NCI-H1105 treated with DMSO at 0.1 percent for 48 hours (cell line): Measurements from ENCODE around the gene ZHX3.

Source experiments
- DNase-seq: peaks from one replicate; lab custom pipeline; 2025; lab: John Stamatoyannopoulos, UW

The ZHX3 gene

DNA sequence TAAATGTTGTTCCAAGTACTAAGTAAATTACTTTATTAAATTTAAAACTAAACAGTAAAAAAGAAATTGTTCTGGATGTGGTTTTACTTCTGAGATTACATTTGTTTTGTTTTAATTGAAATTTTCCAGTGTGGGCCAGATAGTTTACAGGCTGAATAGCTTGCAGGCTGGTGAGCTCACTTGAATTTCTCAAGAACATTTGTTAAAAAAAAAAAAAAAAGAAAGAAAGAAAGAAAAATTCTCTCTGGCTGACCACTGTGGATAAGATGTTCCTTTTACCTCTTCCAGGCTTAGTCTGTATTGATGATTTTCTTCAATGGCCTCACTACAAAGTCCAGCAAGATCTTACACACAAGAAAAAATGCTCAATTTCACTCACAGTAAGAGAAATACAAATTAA lies 94.8 kb downstream of the ZHX3 start:
- no peak for DNase-seq

DNA sequence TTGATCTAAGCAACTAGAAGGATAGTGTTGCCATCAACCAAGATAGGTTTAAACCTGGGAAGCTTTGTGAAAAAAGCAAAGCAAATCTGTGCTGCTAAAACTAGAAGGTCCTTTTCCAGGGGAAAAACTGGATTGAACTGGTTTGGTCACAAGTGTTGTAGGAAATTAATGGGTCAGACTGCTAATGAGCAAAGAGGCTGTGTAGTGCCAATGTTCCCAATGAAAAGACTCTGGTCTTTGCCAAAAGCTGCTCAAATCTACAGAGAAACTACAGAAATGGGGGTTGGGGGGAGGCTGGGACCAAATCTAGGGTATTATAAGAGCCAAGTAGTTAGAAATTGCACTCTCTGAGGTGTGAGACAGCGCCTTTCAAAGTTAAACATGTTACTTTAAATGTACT lies 95.2 kb downstream of the ZHX3 start:
- DNase-seq: no peak

DNA sequence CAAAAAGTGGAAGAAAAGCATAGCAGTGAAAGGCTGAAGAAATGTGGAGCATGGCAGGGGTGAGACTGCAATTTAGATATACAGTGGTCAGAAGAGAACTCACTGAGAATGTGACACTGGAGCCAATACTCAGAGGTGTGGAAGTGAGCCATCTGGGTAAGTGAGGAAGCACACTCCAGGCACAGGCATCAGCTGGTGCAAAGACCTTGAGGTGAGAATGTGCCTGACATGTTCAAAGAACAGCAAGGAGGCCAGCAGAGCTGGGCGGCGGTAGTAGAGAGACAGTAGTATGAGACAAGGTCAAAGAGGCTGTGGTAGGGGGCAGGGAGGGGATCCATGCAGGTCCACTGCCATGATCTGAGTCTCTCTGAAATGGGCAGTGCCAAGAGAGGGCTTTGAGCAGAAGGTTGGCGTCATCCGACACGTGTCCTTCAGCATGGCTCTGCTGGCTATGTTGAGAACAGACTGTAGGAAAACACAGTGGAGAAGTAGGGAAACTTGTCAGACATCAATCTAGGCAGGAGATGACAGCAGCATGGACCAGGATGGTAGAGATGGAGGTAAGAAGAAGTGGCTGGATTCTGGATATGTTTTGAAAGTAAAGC lies 95.8 kb downstream of the ZHX3 start:
- no peak for DNase-seq

DNA sequence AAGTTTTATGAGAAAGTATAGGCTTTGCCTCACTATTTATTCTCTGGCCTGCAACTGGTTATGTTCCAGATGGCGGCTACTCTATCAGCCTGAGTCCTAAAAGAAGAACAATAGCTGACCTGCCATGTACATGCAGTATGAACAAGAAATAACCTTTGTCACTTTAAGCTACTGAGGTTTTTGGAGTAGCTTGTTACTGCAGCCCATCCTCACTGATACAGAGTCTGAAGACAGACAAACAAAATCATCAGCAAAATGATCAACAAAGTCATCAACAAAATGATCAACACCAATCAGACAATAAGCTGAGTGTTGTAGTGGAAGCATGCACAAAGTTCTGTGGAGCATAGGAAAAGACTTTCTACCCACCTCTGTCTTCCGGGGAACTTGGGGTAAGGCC lies 97.7 kb downstream of the ZHX3 start:
- no peak for DNase-seq

DNA sequence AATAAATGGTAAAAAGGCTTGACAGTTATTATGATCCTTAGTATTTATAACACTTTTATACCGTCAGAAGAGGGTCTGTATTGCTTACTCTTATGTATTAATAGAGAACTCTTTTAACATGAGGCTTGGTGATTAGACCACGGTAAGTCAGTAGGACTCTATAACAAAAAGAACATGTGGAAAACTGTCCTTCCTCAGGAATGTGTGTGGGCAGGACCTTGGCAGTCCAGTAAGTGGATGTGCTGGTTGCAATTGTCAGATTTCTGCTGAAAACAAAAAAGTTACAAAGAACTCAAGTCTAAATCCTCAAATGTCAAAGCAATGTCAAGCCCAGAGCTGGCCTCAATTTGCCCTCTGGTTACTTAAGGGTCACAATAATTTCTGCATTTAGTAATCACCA lies 99.1 kb downstream of the ZHX3 start:
- no peak for DNase-seq

DNA sequence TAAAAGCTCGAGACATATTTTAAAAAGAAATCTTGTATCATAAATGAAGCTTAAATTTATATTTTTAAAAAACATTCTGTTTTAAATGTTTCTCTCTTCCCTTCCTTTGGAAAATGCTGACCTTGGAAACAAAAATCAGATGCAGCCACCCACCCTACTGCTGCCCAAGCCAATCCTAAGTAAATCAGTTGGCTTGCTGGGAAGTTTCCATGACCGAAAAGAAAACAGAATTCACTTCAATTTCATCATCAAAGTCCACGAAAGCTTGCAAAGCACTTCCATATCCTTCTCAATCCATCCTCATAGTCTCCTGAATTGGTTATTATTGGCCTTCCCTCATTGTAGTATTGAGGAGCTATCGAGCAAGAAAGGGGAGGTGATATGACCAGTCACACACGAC lies 100.1 kb downstream of the ZHX3 start:
- DNase-seq: no peak

DNA sequence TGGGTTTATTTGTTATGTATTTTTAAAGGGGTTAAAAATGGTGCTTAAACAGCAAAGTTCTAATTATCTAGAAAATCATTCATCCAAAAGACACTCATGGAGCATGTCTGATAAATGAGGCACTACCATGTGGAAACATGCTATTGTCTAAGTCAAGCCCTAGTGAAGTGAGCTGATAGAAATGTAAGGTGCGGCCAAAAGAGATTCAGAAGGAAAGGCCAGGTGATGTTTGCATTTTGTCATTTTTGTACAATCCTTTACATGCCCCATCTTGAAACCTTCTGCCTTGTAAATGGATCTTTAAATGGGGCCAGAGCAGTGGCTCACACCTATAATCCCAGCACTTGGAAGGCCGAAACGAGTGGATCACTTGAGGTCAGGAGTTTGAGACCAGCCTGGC lies 102.9 kb downstream of the ZHX3 start:
- no peak for DNase-seq

DNA sequence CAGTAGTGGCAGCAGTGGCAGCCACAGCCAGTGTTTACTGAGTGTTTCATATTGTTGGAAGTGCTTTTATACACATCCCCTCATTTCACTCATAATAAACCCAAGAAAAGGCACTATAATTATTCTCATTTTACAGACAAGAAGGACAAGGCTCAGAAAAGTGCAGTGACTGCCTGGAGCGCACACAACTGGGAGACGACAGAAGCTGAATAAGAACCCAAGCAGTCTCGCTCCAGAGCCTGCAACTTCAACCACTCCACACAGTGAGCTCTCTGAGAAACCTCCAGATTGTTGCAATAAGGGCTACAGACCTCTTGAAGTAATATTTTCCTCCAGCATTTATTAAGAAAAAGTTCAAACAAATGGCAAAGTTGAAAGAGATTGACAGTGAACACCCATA lies 103.3 kb downstream of the ZHX3 start:
- DNase-seq: no peak

DNA sequence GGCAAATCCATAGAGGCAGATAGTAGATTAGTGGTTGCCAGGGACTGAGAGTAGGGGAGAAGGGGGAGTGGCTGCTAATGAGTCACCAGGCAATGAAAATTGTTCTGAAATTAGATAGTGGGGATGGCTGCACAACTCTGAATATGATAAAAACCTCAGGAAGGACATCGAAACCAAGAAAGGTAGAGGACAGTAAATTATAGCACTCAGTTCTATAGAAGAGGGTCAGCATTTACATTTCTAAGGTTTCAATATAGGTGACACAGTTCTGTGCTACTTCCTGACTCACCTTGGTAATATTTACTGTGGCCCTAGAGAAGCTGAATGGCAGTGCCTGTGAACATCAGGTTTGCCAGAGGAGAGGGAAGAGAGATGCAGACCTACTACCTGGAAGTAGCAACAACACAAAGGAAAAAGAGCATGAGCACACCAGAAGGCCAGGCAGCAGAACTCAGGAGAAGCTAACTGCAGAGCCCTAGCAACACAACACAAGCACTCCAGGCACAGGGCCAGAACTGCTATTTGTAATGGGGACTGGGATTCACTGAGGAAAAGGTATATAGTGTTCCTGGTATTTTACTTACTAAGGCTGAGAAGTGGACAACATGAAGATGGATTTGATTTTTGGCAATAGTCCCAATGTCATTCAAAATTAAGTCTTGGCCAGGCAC lies 104.2 kb downstream of the ZHX3 start:
- peak; percentile 57 for DNase-seq

DNA sequence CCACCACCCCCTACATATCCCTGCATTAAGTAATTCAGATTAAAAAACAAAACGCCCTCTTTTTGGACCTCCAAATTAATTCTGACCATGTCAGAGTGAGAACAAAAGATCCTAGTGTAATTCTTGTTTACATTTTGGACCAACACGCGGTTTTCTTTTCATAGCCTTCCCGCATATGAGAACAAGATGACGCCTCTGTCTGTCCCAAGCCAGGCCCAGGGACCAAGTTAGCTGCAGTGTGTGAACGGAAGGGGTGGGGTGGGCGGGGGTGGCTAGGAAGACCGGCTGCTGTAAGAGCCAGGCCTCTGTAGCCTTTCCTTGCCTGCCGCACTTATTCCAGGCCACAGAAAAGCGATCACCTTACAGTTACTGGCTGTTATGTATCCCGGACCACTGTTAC lies 112.2 kb downstream of the ZHX3 start:
- no peak for DNase-seq

DNA sequence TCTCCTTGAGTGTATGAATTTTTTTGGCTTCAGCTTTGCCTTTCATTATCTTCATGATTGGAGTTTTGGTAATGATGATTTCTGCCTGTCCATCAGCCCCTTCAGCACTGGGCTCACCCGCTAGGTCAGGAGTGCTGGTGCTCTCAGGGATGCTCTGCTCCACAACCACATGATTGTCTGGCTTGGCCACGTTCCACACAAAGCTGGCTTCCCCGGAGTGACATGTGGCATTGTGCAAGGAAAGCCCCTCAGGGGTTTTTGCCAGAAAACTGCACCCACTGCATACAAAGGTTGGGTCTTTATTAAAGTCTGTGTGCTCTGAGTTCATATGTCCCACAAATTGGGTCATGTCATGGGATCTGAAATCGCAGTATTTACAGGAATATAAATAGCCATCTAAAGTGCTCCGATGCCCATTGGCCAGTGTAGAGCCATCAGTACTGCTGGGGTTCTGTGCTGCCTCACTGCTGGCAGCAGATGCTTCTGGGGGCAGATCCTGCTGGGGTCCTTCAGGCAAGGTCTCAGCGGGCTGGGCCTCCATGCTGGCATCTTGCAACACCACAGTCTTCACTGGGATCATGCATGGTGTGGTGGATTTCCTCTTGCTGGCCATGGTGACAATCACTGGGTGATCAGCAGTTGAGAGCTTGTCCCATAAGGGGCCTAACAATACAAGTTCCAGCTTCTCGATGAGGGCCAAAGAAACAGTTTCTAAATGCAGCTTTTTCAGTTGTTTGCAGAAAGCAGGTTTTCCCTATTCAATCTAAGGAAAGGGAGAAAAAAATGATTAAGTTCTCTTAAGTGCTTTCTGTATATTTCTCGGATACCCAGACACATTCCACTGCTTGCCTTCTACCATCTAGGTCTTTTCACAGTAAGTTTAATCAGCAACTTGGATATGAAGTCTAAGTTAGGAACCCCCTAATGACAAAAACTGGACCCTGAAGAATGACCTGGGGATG lies 112.9 kb downstream of the ZHX3 start:
- DNase-seq: no peak

DNA sequence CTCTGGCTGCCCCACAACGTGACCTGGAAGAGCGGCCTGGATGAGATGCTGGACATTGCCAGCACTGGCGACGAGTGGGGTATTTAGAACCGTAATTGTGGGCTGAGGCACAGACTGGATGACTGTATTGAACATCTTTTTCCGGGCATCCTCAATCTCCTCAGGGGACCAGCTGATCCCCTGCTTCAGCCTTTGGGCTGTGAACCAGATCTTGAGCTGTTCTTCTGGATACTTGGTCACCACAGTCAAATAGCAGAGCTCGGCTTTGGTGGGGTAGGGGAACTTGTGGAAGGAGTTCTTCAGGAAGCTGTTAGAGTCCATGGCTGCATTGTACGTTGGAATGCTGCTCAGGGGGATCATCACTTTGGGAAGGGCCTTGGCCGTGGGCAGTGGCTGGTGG lies 113.9 kb downstream of the ZHX3 start:
- no peak for DNase-seq

DNA sequence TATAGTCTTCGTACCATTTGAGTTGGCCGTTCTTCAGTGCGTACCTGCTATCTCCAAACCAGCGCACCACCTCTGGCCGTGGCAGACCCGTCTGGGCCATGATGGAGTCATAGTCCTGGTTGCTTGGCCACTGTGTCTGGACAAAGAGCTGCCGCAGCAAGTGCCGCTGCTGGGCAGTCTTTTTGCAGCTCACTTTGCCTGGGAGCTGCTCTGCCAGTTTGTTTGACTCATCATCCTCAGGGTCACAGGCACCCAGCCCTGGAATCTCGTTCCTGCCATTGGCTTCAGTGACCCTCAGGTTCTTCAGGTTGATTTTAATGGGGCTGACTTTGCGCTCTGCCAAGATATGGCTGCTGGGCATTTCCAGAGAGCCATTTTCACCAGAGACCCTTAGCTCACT lies 115.1 kb downstream of the ZHX3 start:
- DNase-seq: no peak

DNA sequence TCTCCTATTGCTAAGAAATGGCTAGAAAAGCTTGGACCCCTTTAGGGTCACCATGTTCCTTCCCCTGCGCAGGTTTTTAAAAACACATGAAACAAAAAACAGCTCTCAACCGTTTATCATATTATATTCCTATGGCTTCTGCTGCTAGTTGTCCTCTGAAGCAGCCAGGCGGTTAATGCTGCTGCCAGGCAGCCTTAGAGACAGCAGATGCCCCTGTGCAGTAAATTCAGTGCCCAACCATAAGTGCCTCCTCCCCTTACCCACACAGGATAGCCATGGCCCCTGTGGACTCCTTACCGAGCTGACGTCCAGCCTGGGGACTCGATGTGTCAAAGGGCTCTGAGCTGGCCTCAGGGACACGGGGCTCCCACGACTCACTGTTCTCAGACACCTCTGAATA lies 115.8 kb downstream of the ZHX3 start:
- no peak for DNase-seq

DNA sequence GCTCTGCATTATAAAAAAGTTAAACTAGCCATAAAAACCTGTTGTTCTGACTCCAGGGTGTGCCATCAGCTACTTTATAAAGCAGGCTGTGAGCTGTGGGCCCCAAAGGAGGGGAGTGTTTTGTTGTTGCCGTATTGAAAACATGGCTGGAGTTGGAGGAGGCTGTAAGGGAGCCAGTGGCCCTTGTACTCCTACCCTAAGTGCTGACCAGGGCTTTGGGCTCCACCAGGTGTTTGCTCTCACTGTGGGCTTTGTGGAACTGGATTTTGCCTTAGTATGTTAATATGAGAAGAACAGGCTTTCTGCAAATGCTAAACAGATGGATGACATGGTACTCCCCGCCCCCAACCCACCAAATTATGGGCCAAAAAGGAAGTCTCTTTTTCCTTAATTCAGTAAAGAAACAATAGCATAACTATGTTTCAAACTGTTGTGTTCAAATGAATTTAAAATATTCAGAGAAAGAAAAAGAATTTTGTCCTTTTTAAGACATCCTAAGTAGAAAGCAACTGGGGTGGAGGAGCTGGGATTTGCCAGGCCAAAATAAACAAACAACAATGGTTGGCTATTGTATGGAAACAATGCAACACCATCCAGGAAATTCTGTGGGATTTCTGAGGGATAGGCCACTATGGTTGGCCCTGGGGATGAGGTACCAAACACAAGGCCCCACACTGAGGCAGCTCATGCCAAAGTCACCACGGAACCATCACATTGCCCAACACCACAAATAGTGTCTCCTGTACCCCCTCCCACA lies 116.9 kb downstream of the ZHX3 start:
- no peak for DNase-seq

DNA sequence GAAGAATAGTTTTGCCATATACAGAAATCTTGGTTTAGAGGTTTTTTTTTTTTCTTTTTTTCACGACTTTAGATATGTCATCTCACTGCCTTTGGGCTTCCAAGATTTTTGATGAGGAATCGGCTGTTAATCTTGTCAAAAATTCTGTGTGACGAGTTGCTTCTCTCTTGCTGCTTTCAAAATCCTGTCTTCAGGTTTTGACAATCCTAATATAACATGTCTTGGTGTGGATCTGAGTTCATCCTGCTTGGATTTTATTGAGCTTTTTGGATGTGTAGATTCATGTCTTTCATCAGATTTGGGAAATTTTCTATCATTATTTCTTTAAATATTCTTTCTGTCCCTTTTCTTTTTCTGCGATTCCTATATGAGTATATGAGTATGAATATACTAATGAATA lies 119.1 kb downstream of the ZHX3 start:
- DNase-seq: no peak

DNA sequence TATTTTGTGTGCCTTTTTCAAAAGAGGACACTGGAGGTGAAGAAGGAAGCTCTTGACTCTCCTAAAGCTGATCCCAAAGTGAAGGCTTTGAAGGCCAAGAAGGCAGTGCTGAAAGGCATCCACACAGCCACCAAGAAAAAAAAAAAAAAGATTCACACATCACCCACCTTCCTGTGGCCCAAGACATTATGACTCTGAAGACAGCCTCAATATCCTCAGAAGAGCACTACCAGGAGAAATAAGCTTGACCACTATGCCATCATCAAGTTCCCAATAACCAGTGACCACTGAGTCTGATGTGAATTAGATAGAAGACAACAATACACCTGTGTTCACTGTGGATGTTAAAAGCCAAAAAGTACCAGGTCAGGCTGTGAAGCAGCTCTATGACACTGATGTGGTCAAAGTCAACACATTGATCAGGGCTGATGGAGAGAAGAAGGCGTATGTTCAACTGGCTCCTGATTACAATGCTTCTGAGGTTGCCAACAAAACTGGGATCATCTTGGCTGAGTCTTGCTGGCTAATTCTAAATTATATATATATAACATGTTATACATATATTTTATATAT lies 120.8 kb downstream of the ZHX3 start:
- DNase-seq: no peak

DNA sequence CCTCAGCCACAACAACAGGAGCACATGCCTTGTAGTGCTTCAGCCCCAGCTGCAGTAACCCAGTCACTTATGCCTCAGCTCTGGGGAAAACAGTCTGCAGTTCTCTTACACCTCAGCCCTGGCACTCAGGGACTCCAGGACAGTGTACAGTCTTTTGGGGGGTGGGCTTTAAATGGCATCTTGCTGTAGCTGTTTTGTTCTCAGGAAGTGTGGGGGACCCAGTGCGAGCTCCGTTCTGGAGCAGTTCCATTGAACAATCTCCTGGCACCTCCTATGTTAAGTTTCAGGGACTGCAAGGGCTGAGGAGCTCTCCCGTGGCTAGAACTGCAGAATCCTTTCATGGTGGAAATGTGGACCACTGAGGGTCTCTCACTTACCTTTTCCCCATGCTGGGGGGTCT lies 125.0 kb downstream of the ZHX3 start:
- no peak for DNase-seq

DNA sequence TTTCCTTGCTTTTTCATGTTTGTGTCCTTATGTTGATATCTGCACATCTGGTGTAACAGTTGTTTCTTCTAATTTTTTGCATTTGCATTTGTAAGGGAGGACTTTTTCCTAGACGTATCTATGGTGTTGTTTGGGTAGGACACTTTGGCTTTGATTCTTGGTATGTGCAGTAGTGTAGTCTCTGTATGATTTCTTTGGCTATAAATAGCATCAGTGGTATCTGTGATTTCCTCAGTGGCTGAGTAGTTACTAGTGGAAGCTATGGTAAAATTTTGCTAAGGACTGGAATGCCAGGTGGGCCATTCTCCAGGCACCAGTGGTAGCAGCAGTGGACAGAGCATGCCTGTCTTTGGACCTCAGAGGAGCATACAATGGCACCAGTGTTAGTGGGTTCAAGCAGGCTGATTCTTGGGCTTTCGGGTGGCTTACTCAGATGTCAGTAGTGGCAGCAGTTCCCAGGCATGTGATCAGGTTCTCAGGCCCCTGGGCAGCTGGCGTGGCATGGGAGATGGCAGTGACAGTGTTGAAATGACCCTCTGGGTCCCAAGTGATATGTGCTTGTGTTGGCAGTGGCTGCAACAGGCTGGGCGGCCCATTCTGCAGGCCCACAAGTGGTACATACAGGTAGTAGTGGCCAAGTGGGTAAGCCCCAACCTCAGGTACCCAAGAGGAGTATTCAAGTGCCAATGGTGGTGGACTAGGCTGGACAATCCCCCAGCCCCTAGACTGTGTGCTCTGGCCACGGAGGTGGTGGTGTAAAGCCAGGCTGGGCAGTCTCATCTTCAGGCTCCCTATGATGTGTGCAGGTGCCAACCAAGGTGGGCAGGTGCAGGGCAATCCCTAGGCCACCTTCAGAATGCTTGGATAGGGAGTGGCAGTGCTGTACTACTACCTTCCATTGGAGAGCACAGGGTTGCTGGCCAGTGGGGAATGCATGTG lies 125.7 kb downstream of the ZHX3 start:
- DNase-seq: no peak

DNA sequence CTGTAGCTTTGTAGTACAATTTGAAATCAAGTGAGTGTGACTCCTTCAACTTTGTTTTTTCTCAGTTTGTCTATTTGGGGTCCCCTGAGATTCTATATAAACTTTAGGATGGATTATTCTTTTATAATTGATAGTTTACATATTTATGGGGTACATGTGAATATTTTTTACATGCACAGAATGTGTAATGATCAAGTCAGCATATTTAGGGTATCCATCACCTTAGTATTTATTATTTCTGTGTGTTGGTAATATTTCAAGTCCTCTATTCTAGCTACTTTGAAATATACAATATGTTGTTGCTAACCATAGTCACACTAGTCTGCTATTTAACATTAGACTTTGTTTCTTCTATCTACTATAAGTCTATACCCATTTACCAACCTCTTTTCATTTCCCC lies 129.9 kb downstream of the ZHX3 start:
- no peak for DNase-seq
